HepG2 (cell line): ENCODE data around the gene TOMM7. TPM values are rescaled to one million over a fixed set of nuclear protein-coding genes. Genes with fewer than 3 reads are reported as not detected.
A peak's percentile ranks its signal among the peaks of the same experiment; 100 is the strongest.

Experiments
- ARID2 ChIP-seq: sonication (generic); formaldehyde crosslinking; IDR thresholded peaks from 2 replicates; pipeline ENCODE4 v1.8.1; 2022; ENCODE audit warnings: mild to moderate bottlenecking, missing genetic modification reagents, borderline replicate concordance
- ARNT2 ChIP-seq: sonication (generic); formaldehyde crosslinking; IDR thresholded peaks from 2 replicates; pipeline ENCODE4 v1.8.0; 2022; ENCODE audit warnings: mild to moderate bottlenecking, low read depth, missing genetic modification reagents, moderate library complexity
- ATF1 ChIP-seq: IDR thresholded peaks from 2 replicates; pipeline ENCODE4 v1.6.1; 2016; ENCODE audit warnings: mild to moderate bottlenecking, control low read depth
- E2F1 ChIP-seq: sonication (generic); formaldehyde crosslinking; IDR thresholded peaks from 2 replicates; pipeline ENCODE4 v1.5.0; 2020; ENCODE audit warnings: missing genetic modification reagents
- FOSL1 ChIP-seq: sonication (generic); formaldehyde crosslinking; IDR thresholded peaks from 2 replicates; pipeline ENCODE4 v1.9.0; 2021; ENCODE audit warnings: missing genetic modification reagents, borderline replicate concordance
- FOXK1 ChIP-seq: sonication (generic); formaldehyde crosslinking; IDR thresholded peaks from 2 replicates; pipeline ENCODE4 v1.4.0; 2020; ENCODE audit warnings: low read depth, missing genetic modification reagents, borderline replicate concordance
- MXD3 ChIP-seq: IDR thresholded peaks from 2 replicates; pipeline ENCODE4 v1.6.1; 2016; ENCODE audit warnings: mild to moderate bottlenecking, missing biosample characterization, missing genetic modification reagents
- MYNN ChIP-seq: sonication (generic); formaldehyde crosslinking; IDR thresholded peaks from 2 replicates; pipeline ENCODE4 v1.4.0; 2020; ENCODE audit warnings: mild to moderate bottlenecking, low read depth, missing genetic modification reagents
- PRDM15 ChIP-seq: sonication (generic); formaldehyde crosslinking; IDR thresholded peaks from 2 replicates; pipeline ENCODE4 v1.4.0; 2020; ENCODE audit warnings: missing genetic modification reagents
- PRDM4 ChIP-seq: sonication (generic); formaldehyde crosslinking; IDR thresholded peaks from 2 replicates; pipeline ENCODE4 v1.9.0; 2021; ENCODE audit warnings: missing genetic modification reagents, borderline replicate concordance
- RAD21 ChIP-seq: fragments of 450-650 bp; formaldehyde crosslinking; IDR thresholded peaks from 2 replicates; pipeline ENCODE4 v1.5.0; 2020; ENCODE audit warnings: mild to moderate bottlenecking
- SRSF4 ChIP-seq: fragments of 200-400 bp; formaldehyde crosslinking; IDR thresholded peaks from one replicate; pipeline ENCODE4 v1.6.1; 2018; ENCODE audit warnings: mild to moderate bottlenecking, low read depth, low read length, moderate library complexity; ENCODE audit not compliant: poor library complexity, severe bottlenecking
- TRIM22 ChIP-seq: fragments of 450-650 bp; IDR thresholded peaks from 2 replicates; pipeline ENCODE4 v1.6.1; 2017
- ZFAT ChIP-seq: sonication (generic); formaldehyde crosslinking; conservative IDR thresholded peaks from 2 replicates; pipeline ENCODE4 v1.8.1; 2023; ENCODE audit warnings: missing genetic modification reagents, inconsistent platforms
- ZNF124 ChIP-seq: sonication (generic); formaldehyde crosslinking; IDR thresholded peaks from 2 replicates; pipeline ENCODE4 v1.4.0; 2020; ENCODE audit warnings: missing genetic modification reagents
- ZNF253 ChIP-seq: sonication (generic); formaldehyde crosslinking; IDR thresholded peaks from 2 replicates; pipeline ENCODE4 v1.8.0; 2022; ENCODE audit warnings: mild to moderate bottlenecking, missing genetic modification reagents, borderline replicate concordance
- ZNF432 ChIP-seq: sonication (generic); formaldehyde crosslinking; IDR thresholded peaks from 2 replicates; pipeline ENCODE4 v1.5.0; 2020; ENCODE audit warnings: missing genetic modification reagents, mild to moderate bottlenecking, borderline replicate concordance
- ZNF644 ChIP-seq: IDR thresholded peaks from 2 replicates; pipeline ENCODE4 v1.6.1; 2016; ENCODE audit warnings: low read depth
- ZNF784 ChIP-seq: sonication (generic); formaldehyde crosslinking; IDR thresholded peaks from 2 replicates; pipeline ENCODE4 v1.5.1; 2020; ENCODE audit warnings: missing genetic modification reagents, mild to moderate bottlenecking, borderline replicate concordance
- polyA plus RNA-seq, 8 experiments: library from polyadenylated mRNA; depleted of rRNA in 3 of 8; stranded (reverse) in 7 of 8; unstranded in 1 of 8; fragments of >200 nt; fragmentation: Illumina TruSeq in 4 of 8; extraction: Trizol in 4 of 8; gene quantifications; 2 replicates each; pipeline versions ENCODE4 v1.2.1 to v1.2.3, GENCODE V29; 2011 to 2016; ENCODE audit warnings: low read depth in 4 of 8, missing spikeins in 1 of 8, mixed read lengths in 1 of 8; ENCODE audit not compliant: insufficient read depth in 1 of 8
- total RNA-seq, 5 experiments: library from RNA; depleted of rRNA; stranded (reverse); fragments of >200 nt; fragmentation: Illumina TruSeq; extraction: Trizol; gene quantifications; 2 replicates each; pipeline ENCODE4 v1.2.3, GENCODE V29; 2016; ENCODE audit warnings: low read depth in 1 of 5

Gene TOMM7
- total and polyA plus RNA-seq, 2 of the 13 experiments (the other 11 are each of a cell fraction or from before 2014, with no cell fraction given), result 251 to 369 TPM

- no peak for TF ChIP-seq ZNF253 (CRISPR knock-in tag)
- no peak for TF ChIP-seq MYNN (CRISPR knock-in tag)
- TF ChIP-seq FOSL1, result no peak
- TF ChIP-seq ZNF124 (CRISPR knock-in tag), result peak; percentile 81
- TF ChIP-seq FOXK1 (CRISPR knock-in tag), result peak; percentile 77; the same call in 1 of the 2 replicates
- no peak for TF ChIP-seq ZNF784
- TF ChIP-seq MXD3, result no peak
- TF ChIP-seq ATF1 (CRISPR knock-in tag), result 0 out of 2 replicates have a peak, but pooled peaks have one; percentile 61
- no peak for TF ChIP-seq RAD21 (CRISPR knock-in tag)
- TF ChIP-seq TRIM22, result no peak
- no peak for TF ChIP-seq SRSF4
- peak; percentile 81; the same call in 1 of the 2 replicates for TF ChIP-seq ZNF644 (CRISPR knock-in tag)
- no peak for TF ChIP-seq PRDM4
- TF ChIP-seq ZNF432, result no peak
- TF ChIP-seq ARNT2 (CRISPR knock-in tag), result 0 out of 2 replicates have a peak, but pooled peaks have one; percentile 58
- TF ChIP-seq ZFAT (CRISPR knock-in tag), result no peak
- no peak for TF ChIP-seq E2F1
- TF ChIP-seq PRDM15, result no peak
- TF ChIP-seq ARID2 (CRISPR knock-in tag), result peak; percentile 63; the same call in 1 of the 2 replicates
Observed at GRCh38 chr7:22786290-22786932, 36.2 kb downstream of the TOMM7 start (continued).
